KMS-11 (cell line): Measurements from ENCODE around the gene OR2B6.
"Not testable (repeated sequence)": the region's sequence is repeated elsewhere in the genome, so short reads cannot be mapped to it uniquely, and the experiment has no call there.

Experiments used
- H2AFZ ChIP-seq: fragments of 200-600 bp; sonication (generic); 2 replicates; pipeline ENCODE4 v1.6.1; 2016; ENCODE audit warnings: antibody characterized with exemption, mixed run types, low read depth
- H3K27ac ChIP-seq: fragments of 200-600 bp; sonication (generic); 2 replicates; pipeline ENCODE4 v1.6.1; 2016; ENCODE audit warnings: mild to moderate bottlenecking, mixed run types
- H3K27me3 ChIP-seq: fragments of 200-600 bp; sonication (generic); 2 replicates; pipeline ENCODE4 v1.6.1; 2017; ENCODE audit warnings: mild to moderate bottlenecking, low read depth, mixed run types, moderate library complexity; ENCODE audit not compliant: insufficient read depth
- H3K36me3 ChIP-seq: fragments of 200-600 bp; sonication (generic); 2 replicates; pipeline ENCODE4 v1.6.1; 2017; ENCODE audit warnings: mild to moderate bottlenecking, mixed run types; ENCODE audit not compliant: insufficient read depth
- H3K4me1 ChIP-seq: fragments of 200-600 bp; sonication (generic); 2 replicates; pipeline ENCODE4 v1.6.1; 2016; ENCODE audit warnings: mild to moderate bottlenecking, low read depth, mixed run types; ENCODE audit not compliant: poor library complexity, severe bottlenecking
- H3K4me2 ChIP-seq: fragments of 200-600 bp; sonication (generic); 2 replicates; pipeline ENCODE4 v1.7.0; 2016; ENCODE audit warnings: mild to moderate bottlenecking, mixed run types
- H3K4me3 ChIP-seq: fragments of 200-600 bp; sonication (generic); IDR thresholded peaks from 2 replicates; pipeline ENCODE4 v1.6.1; 2017; ENCODE audit warnings: low read depth, low read length, mixed read lengths; ENCODE audit not compliant: insufficient read depth
- H3K79me2 ChIP-seq: fragments of 200-600 bp; sonication (generic); 2 replicates; pipeline ENCODE4 v1.6.1; 2016; ENCODE audit warnings: low read depth, mixed run types; ENCODE audit not compliant: insufficient read depth
- H3K9ac ChIP-seq: fragments of 200-600 bp; sonication (generic); 2 replicates; pipeline ENCODE4 v1.6.1; 2016; ENCODE audit warnings: mild to moderate bottlenecking, mixed run types
- H4K20me1 ChIP-seq: fragments of 200-600 bp; sonication (generic); 2 replicates; pipeline ENCODE4 v1.6.1; 2016; ENCODE audit warnings: mild to moderate bottlenecking, mixed run types; ENCODE audit not compliant: insufficient read depth
- CTCF ChIP-seq: fragments of 200-600 bp; sonication (generic); conservative IDR thresholded peaks from 2 replicates; pipeline ENCODE4 v1.6.1; 2017; ENCODE audit warnings: low read depth, mild to moderate bottlenecking, antibody characterized with exemption, low read length, moderate library complexity, mixed read lengths

The OR2B6 gene

GRCh38 chr6:27924179-27924578 lies 32.9 kb upstream of the OR2B6 start:
- Histone ChIP-seq H3K4me1 (no peaks in the 10 kb centered on the region), H2AFZ (no peak overlapping the region), H3K36me3 (no peaks in the 10 kb centered on the region), H3K79me2 (no peaks in the 10 kb centered on the region), H3K27me3 (no peaks in the 10 kb centered on the region), H3K27ac (no peak overlapping the region), H3K4me2 (no peak overlapping the region), H4K20me1 (no peaks in the 10 kb centered on the region), H3K4me3 (no peak overlapping the region), H3K9ac (no peak overlapping the region)
- no peak for TF ChIP-seq CTCF

GRCh38 chr6:27928041-27928440 lies 29.0 kb upstream of the OR2B6 start:
- not testable (repeated sequence) for H3K4me3 ChIP-seq, H3K4me1 ChIP-seq, H2AFZ ChIP-seq, H4K20me1 ChIP-seq, H3K27ac ChIP-seq, H3K4me2 ChIP-seq, H3K27me3 ChIP-seq, H3K9ac ChIP-seq, H3K36me3 ChIP-seq, H3K79me2 ChIP-seq

GRCh38 chr6:27929930-27930329 lies 27.1 kb upstream of the OR2B6 start:
- not testable (repeated sequence) for H3K4me1 ChIP-seq, H3K79me2 ChIP-seq, H4K20me1 ChIP-seq, H3K27ac ChIP-seq, H3K27me3 ChIP-seq, H3K4me2 ChIP-seq, H2AFZ ChIP-seq, H3K4me3 ChIP-seq, H3K9ac ChIP-seq, H3K36me3 ChIP-seq

- Histone ChIP-seq H3K4me1 (no peaks in the 10 kb centered on the region), H2AFZ (no peak overlapping the region), H3K9ac (no peak overlapping the region), H4K20me1 (no peaks in the 10 kb centered on the region), H3K36me3 (no peaks in the 10 kb centered on the region), H3K79me2 (no peaks in the 10 kb centered on the region), H3K4me2 (no peak overlapping the region), H3K27me3 (no peaks in the 10 kb centered on the region), H3K27ac (no peak overlapping the region), H3K4me3 (no peak overlapping the region)
- no peak for TF ChIP-seq CTCF
Measured at GRCh38 chr6:27931209-27931608, 25.8 kb upstream of the OR2B6 start.

- Histone ChIP-seq H3K79me2 (no peaks in the 10 kb centered on the region), H3K27me3 (no peaks in the 10 kb centered on the region), H3K4me2 (no peak overlapping the region), H3K4me3 (no peak overlapping the region), H3K36me3 (no peaks in the 10 kb centered on the region), H4K20me1 (no peaks in the 10 kb centered on the region), H3K4me1 (no peaks in the 10 kb centered on the region), H2AFZ (no peak overlapping the region), H3K27ac (no peak overlapping the region), H3K9ac (no peak overlapping the region)
- no peak for TF ChIP-seq CTCF
Measured at GRCh38 chr6:27940766-27941165, 16.3 kb upstream of the OR2B6 start.

- not testable (repeated sequence) for H4K20me1 ChIP-seq, H3K4me2 ChIP-seq, H2AFZ ChIP-seq, H3K36me3 ChIP-seq, H3K27ac ChIP-seq, H3K27me3 ChIP-seq, H3K4me1 ChIP-seq, H3K9ac ChIP-seq, H3K79me2 ChIP-seq, H3K4me3 ChIP-seq
Measured at GRCh38 chr6:27943072-27943471, 14.0 kb upstream of the OR2B6 start.
